ENCODE measurements around the gene IGFBP4.

IGFBP4 gene

DNA sequence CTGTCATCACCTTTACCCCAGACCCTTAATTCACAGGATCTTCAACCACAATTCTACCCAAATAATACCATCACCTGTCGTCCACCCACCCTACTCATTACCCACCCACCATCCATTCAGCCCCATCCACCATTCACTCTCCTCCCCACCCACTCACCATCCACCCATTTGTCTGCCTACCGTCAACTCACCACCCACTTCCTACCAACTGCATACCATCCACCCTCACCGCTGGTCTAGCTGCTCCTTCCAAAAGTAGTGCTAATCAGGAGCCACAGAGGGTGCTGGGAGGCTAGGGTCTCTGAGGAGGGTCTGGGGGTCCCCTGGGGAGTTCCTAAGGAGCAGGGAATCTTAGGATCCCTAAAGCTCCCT lies 12.0 kb upstream of the IGFBP4 start:
- no peak for DNase-seq

DNA sequence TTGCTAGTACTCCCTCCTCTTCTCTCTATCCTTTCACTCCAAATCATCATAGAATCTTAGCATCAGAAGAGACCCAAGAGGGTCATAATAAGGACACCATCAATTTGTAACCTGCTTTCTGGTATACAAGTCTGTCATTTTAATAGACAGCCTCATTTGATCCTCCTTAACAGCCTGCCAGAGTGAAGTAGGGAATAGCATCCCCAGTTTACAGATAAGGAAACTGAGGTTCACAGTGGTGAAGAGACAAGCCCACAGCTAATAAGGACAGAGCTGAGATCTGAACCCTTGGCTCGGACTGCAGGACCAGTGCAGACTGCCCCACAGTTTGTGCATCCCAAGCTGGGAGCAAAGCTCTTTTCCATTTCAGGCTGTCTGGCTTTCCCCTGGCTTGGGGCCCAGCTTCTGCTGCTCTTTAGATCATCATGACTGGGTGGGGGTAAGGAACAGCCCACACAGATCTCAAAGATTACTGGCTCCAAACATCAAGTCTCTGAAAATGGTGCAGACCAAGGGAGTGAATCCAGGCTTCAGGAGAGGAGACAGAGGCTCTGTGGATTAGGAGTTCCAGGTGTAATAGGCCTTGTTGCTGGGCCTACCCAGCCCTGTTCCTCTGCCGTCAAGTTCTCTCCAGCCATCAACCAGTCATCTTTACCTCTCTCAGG lies 10.3 kb upstream of the IGFBP4 start:
- DNase-seq: peak in 1 of 51 donors; percentile 42

DNA sequence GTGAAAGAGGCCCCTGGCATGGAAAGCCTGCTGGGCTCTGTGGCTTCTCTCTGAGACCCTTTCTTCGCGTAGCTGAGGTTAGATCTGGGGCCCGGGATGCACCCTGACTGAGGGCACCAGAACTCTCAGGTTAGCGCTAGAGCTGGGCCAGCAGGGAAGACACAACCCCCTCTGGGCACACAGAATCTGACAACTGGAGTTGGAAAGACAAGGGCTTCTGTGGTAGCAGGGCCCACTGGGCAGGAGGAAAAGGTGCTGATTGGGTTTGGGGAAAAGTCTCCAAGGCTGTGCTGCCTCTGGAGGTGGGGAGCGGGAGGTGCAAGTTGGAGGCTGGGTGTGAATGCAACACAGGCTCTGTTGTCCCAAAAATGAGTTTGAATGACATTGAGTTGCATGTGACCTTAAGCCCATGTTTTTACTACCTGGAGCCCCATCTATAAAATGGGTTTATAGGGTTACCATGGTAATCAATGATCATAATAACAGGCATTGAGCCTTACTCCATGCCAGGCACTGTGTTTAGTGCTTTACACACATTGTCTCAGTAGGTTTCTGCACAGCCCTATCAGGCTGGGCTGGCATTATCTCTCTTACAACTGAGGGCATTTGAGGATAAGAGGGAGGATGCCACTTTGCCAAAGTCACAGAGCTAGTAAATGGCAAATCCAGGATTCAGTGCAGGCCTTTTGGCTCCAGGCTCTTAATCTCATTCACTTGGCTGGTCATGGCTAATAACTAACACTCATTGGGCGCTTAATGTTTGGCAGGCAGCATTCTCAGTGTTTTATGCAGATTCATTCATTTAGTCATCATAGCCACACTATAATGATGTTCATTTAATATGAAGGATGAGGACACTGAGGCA lies 9.5 kb upstream of the IGFBP4 start:
- peak in 1 of 51 donors; percentile 6 for DNase-seq

DNA sequence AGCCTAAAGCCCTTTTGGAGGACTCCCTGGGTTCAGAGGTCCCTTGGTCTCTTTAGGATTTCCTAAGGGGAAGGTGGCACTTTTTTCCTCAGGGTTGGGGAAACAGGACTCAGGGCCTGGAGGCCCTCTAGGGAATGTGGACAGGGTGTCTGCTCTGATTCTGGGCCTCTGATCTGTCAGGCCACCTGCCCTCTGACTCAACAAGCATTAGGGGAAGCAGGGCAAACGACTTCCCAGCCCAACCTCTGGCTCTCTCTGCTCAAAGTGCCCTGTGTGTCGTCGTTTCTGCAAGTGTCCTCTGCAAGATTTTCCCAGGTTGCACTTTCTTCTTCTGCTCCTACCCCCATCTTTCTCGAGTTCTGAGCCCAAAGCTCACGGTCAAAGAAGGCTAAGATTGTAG lies 6.6 kb upstream of the IGFBP4 start:
- DNase-seq: no peak

DNA sequence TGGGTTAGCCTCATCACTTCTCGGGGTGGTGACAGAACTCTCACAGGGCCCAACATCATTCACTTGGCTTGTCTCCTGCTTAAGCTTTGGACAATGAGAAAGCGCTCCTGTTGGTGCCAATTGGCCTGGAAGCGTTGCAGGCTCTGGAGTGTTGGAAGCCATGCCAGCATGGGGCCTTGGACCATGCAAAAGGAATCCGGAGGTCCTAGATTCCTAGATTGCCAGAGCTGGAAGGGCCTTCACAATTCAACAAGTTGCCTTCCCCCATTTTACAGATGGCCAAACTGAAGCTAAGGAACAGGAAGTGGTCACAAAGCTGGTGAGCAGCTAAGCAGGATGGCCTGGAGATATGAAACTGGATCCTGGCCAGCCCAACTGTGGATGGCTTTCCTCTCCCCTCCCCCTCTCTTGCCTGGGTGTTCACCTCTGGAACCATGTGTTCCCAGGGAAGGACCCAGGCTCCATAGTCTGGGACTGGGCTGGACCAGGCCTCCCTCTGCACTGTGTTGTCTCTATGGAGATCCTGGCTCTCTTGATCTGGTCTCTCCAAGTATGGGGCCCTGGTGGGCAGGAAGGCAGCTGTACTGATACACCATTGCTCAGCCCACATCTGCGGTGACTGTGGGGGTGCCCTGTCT lies 6.0 kb upstream of the IGFBP4 start:
- DNase-seq: no peak

DNA sequence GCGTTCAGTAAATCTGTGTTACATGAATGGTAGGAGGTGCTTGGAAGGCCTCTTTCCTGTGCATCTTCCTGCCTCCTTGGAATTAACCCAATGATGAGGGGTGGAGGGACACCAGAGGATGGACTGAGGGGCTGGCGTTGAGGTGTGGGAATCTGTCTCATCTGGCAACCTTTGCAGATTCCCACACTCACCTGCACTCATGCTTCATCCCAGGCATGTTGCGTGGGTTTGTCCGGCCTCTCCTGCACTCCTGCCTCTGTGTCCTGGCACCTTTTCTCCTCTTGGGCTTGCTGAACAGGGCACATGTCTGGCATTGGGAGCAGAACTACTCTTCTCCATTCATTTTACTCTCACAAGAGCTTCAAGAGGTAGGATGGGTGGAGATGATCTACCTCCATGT lies 3.1 kb upstream of the IGFBP4 start:
- no peak for DNase-seq

DNA sequence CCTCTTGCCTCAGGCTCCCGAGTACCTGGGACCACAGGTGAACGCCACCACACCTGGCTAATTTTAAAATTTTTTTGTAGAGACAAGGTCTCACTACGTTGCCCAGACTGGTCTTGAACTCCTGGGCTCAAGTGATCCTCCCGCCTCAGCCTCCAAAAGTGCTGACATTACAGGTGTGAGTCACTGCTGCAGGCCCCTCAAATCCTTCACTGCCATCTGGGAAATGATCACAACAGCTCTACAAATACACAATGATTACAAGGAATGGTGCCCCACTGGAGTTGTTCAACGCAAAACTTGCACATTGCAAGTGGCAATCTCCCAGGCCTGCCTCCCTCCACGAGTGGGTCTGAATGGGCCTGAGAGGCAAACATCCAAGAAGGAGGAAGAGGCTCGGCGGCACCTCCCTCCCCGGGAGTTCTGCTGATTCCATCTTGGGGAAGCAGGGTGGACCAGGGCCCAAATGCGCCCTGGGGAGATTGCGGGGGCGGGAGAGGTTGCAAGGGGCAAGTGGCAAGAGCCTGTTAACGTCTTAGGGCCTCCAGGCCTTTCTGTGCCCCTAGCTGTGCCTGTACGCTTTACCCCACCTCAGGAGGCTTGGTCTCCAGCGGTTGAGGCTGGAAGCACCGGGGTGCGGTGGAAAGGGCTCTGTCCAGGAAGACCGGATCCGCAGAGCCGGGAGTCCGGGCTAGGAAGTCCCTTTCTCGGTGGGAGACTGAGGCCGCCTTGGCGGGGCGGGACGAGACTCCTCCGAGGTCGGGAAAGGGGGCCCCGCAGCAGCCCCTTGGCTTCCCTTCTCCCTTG lies 656 bp upstream of the IGFBP4 start:
- DNase-seq: peak in 3 of 51 donors; percentile 5 to 44 (median 6)

DNA sequence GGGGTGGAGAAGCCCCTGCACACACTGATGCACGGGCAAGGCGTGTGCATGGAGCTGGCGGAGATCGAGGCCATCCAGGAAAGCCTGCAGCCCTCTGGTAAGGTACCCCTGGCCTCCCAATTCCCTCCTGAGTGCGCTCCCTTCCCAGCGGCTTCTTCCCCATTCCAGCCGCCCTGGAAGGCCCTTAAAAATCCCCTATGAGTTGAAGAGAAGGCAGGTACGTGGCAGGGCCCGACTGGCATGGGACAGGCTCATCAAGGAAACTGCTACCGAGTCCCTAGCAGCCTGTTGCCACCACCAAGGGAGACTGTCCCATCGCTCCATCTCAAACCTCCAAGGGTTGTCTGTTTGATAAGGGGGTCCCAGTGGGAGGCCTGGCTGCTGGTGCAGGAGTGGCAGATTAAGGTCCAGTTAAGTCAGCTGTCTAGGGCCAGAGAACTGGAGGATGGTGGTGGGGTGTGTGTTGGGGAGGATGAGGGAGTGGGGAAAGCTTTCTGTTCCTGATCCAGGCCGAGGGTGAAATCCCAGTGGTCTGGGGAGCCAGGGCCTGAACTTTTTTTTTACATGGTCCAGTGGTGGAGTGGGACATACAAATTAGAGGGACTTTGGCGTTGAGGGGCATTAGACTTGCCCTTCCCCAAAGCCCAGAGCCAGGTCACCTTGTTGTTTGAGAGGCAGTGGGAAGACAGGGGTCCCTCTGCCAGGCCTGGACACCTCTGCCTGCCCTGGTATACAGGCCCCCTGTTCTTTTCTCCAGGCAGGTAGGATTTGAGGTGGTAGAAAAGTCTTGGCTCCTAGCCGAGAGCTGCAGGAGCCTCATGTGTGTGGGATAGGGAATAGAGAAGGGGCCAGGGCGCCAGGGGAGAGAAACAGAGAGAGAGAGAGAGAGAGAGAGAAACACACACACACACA lies 994 bp downstream of the IGFBP4 start:
- no peak for DNase-seq

DNA sequence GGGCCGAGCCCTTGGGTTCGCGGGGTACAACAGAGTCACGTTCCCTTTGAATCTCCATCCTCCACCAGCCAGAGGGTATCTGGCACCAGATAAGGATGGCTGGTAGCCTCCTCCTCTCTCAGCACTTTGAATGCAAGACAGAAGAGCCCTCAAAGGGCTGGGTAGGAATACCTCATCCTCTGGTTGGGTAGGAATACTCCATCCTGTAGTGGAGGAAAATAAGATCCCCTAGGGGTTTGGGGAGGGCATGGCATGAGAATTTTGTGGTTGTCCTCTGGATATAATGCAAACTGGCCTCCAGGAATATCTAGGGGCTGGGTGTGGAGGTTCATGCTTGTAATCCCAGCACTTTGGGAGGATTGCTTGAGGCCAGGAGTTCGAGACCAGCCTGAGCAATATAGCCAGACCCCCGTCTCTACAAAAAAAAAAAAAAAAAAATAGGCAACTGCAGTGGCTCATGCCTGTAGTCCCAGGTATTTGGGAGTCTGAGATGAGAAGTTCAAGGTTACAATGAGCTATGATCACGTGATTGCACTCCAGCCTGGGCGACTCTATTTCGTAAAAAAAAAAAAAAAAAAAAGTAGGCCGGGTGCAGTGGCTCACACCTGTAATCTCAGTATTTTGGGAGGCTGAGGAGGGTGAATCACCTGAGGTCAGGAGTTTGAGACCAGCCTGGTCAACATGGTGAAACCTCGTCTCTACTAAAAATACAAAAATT lies 2.7 kb downstream of the IGFBP4 start:
- no peak for DNase-seq

DNA sequence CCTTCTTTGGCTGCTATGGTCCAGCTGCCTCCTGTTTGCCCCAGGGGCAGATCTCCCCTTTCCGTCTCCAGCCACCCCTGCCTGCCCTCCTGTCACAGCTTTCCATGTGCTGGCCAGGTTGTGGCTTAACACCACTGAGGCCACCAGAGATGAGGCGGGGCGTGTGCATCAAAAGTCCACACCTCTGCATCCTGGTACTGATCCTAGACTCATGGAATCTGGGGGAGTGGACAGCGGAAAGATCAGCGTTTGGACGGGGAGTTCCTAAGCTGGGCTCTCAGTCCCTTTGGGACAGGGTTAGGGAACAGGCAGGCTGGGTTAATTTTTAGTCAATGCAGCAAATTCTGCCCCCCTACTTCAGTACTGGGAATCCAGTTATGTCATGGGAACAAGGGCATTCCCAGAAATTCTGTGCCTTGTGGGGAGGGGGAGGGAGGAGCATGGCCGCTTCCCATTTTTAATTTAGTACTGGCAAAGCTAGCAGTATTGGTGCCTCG lies 3.9 kb downstream of the IGFBP4 start:
- no peak for DNase-seq

DNA sequence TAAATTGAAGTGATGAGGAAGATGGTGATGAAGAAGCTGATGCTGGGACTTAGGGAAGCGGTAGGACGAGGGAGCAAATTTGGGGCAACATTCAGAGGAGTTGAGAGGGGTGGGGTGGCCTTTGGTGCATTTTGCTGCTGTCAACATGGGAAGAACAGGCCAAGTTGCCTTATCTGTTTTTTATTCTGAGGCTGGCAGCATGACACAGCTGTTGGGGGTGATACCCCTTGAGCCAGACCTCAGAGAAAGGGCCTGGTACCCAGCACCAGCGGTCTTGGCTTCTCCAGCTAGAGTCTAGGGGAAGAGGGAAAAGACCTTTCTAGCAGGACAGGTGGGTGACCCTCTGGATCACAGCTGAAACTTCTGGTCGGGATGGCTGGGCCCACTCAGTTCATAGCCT lies 4.6 kb downstream of the IGFBP4 start:
- no peak for DNase-seq

DNA sequence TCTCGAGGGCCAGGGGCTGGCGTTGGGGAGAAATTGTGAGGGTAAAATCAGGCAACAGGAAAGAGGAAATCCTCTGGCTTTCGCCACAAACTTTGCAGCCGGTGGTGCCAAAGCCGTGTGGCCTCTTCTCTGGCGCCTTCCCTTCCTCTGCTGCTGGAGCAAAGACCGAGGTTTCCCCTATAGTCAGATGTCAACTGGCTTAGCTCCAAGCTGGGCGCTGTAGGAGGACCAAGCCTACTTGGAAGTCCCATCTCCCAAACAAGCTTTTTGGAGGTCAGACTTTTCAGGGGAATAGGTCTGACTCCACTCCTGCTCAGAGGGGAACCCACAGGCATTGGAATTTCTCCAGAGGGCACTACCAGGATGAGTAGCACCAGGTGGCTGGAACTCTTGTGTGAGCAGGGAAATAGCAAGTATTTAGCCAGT lies 5.0 kb downstream of the IGFBP4 start:
- no peak for DNase-seq

DNA sequence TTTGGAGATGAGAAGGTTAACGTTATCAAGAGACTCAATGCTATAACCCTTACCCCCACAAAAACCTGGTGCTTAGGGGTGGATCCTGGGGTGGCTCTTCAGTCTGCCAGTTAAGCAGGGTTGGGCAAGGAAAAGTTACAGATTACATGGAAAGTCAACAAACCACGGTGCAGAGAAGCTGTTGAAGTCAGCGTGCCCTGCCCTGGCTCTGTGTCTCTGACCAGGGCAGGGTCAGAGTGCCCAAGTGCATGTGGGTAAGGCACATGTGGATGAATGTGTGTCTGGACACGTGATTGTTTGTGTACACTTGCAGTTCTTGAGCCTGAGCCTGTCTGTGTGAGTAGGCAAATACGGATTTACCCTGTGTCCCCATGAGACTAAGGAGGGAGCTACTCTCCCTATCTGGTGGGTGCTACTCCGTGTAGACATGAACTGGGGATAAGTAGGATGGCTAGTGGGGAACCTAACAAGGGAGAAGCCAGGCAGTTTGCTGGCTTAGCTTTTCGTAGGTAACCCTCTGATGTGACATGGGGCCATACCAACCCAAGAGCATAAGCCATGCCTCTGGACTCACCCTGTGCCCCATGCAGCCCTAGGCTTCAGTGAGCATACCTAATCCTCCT lies 5.5 kb downstream of the IGFBP4 start:
- no peak for DNase-seq

DNA sequence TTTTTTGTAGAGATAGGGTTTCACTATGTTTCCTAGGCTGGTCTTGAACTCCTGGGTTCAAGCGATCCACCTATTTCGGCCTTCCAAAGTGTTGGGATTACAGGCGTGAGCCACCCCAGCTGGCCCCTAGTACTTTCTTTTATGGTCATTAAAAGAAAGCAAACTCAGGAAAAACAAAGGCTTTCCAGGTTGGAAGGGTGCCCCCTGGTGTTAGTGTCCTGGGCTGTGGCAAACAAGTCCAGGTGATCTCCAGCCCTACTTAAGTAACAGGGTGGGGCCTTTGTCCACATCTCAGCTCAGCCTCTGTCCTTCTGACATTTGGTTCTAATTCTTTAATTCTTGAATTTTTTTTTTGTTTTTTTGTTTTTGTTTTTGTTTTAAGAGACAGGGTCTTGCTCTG lies 6.9 kb downstream of the IGFBP4 start:
- DNase-seq: no peak

DNA sequence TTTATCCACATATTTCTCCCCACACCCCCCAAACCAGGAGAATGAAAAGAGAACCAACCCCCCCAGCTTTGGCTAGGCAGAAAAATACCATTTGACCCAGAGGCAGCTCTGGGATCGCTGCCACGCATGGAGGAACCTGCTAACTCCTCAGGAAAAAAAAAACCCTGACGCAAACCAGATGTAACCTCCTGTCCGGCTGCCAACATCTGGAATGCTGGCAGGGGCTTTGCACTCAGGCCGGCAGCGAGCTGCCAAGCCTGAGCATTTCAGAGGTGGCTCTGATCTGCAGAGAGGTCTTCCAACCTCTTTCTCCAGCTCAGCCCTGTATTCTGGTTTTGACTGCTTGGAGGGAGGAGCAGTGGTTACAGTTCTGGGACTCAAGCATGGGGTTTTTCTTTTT lies 8.2 kb downstream of the IGFBP4 start:
- DNase-seq: peak in 10 of 51 donors; percentile 7 to 21 (median 12)

DNA sequence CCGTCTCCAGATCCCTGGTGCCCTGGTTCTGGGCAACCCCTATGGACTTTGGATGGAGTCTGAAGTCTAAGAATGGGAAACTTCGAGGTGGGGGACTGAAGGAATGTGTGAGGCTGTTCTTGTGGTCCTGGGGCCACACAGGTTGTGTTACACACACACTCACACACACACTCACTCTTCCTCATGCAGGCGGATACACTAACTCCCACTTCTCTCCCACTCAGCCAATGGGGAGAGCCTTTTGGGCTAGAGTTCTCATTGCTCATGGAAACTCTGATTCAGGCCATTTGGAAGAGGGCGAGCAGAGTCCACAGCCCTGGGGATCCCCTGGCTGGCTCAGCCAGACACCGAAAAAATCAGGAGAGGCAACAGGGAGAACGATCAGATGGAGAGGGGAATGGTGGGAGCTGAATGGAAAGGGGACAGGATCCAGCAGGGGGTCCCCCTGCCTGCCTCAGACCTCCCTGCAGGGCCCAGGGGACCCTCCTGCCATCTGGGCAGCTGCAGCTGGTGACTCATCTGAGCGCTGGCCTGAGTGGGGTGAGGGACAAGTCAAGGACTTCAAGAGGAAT lies 9.1 kb downstream of the IGFBP4 start:
- no peak for DNase-seq

DNA sequence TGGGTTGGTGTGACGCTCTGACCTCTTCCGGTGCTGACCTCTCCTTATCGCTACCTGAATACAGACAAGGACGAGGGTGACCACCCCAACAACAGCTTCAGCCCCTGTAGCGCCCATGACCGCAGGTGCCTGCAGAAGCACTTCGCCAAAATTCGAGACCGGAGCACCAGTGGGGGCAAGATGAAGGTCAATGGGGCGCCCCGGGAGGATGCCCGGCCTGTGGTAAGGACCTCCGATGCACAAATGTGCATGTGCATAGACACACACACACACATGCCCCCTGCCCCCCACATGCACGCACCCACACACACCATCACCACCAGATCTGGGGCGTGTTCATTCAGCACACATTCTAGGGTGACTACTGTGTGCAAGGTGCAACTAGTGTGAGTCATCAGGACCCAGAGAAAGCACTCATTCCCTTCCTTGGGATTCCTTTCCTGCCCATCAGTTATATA lies 9.7 kb downstream of the IGFBP4 start:
- no peak for DNase-seq

DNA sequence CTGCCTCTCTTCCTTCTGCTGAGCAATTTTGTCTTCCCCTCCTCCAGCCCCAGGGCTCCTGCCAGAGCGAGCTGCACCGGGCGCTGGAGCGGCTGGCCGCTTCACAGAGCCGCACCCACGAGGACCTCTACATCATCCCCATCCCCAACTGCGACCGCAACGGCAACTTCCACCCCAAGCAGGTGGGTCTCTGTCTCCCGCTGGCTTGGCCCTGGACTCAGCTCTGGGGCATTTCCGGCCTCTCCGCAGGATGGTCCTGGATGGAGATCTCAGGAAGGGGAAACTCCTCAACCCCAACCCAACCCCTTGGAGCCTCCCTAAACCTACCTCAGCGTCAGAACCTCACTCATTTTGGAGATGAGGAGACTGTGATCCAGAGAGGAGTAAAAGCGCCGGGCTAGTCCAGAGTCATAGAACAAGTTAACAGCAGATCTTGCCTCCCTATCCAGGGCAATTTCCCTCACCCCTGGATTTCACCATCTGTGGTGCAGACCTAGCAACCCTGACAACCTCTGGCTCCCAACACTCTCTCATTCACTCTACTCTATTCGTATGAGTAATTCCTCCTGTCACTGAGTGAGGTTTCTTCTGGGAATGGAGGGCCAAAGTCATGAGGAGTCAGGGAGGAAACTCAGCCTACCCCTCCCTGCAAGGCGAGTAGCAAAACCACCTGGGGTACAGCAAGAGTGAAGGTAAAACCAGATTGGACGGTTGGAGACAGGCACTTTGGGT lies 10.8 kb downstream of the IGFBP4 start:
- DNase-seq: no peak
